Measurements from ENCODE around the gene TEK.
"Not testable (repeated sequence)": the region's sequence is repeated elsewhere in the genome, so short reads cannot be mapped to it uniquely, and the experiment has no call there.

TEK gene

GRCh38 chr9:27108981-27109541 is at the start of gene TEK:
Gene TEK (plus strand): TSS chr9:27109225. CDS start chr9:27109591, 366 bp downstream.
- no peak for DNase-seq

GRCh38 chr9:27059412-27059811 is 49.6 kb upstream of the TEK start:
- no peak for DNase-seq

GRCh38 chr9:27059907-27060306 is 49.1 kb upstream of the TEK start:
- DNase-seq: no peak

- no peak for DNase-seq
These were observed 43.7 kb upstream of the TEK start for GRCh38 chr9:27065288-27065687.

- no peak for DNase-seq
These were observed 34.9 kb upstream of the TEK start for GRCh38 chr9:27073841-27074728.

GRCh38 chr9:27078685-27079084 is 30.3 kb upstream of the TEK start:
- no peak for DNase-seq

GRCh38 chr9:27085456-27085855 is 23.6 kb upstream of the TEK start:
- no peak for DNase-seq

GRCh38 chr9:27086818-27087680 is 22.0 kb upstream of the TEK start:
- DNase-seq: no peak

- no peak for DNase-seq
These were observed 20.0 kb upstream of the TEK start for GRCh38 chr9:27088981-27089380.

GRCh38 chr9:27089706-27090105 is 19.3 kb upstream of the TEK start:
- no peak for DNase-seq

- DNase-seq: no peak
These were observed 18.8 kb upstream of the TEK start for GRCh38 chr9:27090231-27090630.

GRCh38 chr9:27090711-27091110 is 18.3 kb upstream of the TEK start:
- DNase-seq: no peak

GRCh38 chr9:27092496-27092895 is 16.5 kb upstream of the TEK start:
- DNase-seq: not testable (repeated sequence)

- not testable (repeated sequence) for DNase-seq
These were observed 15.5 kb upstream of the TEK start for GRCh38 chr9:27093384-27094067.

GRCh38 chr9:27094640-27095298 is 14.3 kb upstream of the TEK start:
- DNase-seq: no peak

GRCh38 chr9:27107241-27107640 is 1.8 kb upstream of the TEK start:
- no peak for DNase-seq

- no peak for DNase-seq
These were observed 596 bp downstream of the TEK start for GRCh38 chr9:27109621-27110020.

GRCh38 chr9:27110181-27110580 is 1.2 kb downstream of the TEK start:
- DNase-seq: no peak

- DNase-seq: no peak
These were observed 3.2 kb downstream of the TEK start for GRCh38 chr9:27112235-27112634.

GRCh38 chr9:27117489-27118135 is 8.6 kb downstream of the TEK start:
- DNase-seq: no peak

GRCh38 chr9:27118916-27119315 is 9.9 kb downstream of the TEK start:
- no peak for DNase-seq

- no peak for DNase-seq
These were observed 15.1 kb downstream of the TEK start for GRCh38 chr9:27124151-27124550.

All from NCI-H1436 treated with DMSO at 0.1 percent for 48 hours (cell line).